DND-41 (cell line): ENCODE results near the gene PRCC.

ENCODE experiments used
- EZH2 ChIP-seq: IDR thresholded peaks from 3 replicates; pipeline ENCODE4 v1.6.1; 2012; ENCODE audit warnings: borderline replicate concordance, low read depth, mild to moderate bottlenecking, moderate library complexity, low read length, inconsistent platforms; ENCODE audit not compliant: severe bottlenecking
- TF ChIP-seq, protein P1 (sequence below): IDR thresholded peaks from 2 replicates; pipeline ENCODE4 v1.5.1; 2012; ENCODE audit warnings: borderline replicate concordance, low read length, moderate library complexity, mild to moderate bottlenecking; ENCODE audit not compliant: poor library complexity, severe bottlenecking; ENCODE audit errors: extremely low read depth

- TF ChIP-seq EZH2 = no peak
- TF ChIP-seq, protein P1, sequence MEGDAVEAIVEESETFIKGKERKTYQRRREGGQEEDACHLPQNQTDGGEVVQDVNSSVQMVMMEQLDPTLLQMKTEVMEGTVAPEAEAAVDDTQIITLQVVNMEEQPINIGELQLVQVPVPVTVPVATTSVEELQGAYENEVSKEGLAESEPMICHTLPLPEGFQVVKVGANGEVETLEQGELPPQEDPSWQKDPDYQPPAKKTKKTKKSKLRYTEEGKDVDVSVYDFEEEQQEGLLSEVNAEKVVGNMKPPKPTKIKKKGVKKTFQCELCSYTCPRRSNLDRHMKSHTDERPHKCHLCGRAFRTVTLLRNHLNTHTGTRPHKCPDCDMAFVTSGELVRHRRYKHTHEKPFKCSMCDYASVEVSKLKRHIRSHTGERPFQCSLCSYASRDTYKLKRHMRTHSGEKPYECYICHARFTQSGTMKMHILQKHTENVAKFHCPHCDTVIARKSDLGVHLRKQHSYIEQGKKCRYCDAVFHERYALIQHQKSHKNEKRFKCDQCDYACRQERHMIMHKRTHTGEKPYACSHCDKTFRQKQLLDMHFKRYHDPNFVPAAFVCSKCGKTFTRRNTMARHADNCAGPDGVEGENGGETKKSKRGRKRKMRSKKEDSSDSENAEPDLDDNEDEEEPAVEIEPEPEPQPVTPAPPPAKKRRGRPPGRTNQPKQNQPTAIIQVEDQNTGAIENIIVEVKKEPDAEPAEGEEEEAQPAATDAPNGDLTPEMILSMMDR = no peak
Measured at GRCh38 chr1:156746728-156747631, 20.4 kb upstream of the PRCC start.
